ENCODE data around the gene ESYT2. TPM values are rescaled to one million over a fixed set of nuclear protein-coding genes. Genes with fewer than 3 reads are reported as not detected.

Gene ESYT2
- total RNA-seq, 1 experiment from 2014 or later = 37.5 TPM

DNA sequence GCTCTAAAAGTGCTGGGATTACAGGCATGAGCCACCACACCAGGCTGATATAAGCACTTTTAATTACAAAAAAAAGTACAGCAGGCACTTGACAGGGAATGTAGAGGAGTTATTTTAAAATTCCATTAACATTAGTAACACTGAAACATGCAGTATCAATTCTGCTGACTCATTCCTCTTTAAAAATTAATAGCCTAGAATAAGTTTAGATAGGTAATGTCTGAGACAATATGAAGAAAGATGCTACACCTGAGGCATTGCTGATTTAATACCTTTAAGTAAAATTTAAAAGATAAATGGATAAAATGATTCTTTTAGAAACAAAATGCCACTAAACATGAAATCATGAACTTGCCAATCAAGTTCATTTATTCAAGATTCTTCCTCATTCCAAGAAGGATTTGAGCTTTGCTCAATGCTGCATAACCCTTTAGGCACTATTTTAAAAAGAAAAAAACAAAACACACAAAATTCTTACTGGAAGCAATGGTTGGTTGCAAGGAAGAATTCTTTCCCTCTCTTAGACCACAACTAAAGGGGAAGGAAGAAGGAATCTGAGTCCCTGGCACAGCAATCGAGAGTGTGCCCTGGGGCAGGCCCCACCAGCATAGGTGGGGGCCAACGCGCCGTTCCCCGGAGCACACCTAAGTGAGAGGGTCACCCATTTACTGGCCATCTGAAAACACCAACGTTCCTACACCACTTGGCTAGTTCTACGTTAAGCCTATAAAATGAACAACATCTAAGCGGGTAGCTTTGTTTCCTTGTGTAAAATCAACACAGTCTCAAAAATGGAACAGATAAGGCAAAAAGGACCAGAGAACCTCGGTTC lies 26.6 kb downstream of the ESYT2 start:
- Histone ChIP-seq H3K27me3 (replicated peaks; ENCODE audit: insufficient read depth, low read depth, low read length, poor library complexity) (no peaks in the 10 kb centered on the region), H3K36me3 (ENCODE audit: insufficient read depth, low read length, poor library complexity, severe bottlenecking) (no peaks in the 10 kb centered on the region), H3K27ac (ENCODE audit: low read depth, low read length, poor library complexity, severe bottlenecking) (peak overlapping the region; percentile 60), H3K4me1 (ENCODE audit: insufficient read depth, low read length, poor library complexity, severe bottlenecking) (peaks cover 22% of the 10 kb centered on the region), H3K9me3 (ENCODE audit: low read depth, low read length, poor library complexity, severe bottlenecking) (no peaks in the 10 kb centered on the region), H3K4me3 (ENCODE audit: low read depth, low read length, poor library complexity, severe bottlenecking) (no peak overlapping the region)
- TF ChIP-seq, protein P1, sequence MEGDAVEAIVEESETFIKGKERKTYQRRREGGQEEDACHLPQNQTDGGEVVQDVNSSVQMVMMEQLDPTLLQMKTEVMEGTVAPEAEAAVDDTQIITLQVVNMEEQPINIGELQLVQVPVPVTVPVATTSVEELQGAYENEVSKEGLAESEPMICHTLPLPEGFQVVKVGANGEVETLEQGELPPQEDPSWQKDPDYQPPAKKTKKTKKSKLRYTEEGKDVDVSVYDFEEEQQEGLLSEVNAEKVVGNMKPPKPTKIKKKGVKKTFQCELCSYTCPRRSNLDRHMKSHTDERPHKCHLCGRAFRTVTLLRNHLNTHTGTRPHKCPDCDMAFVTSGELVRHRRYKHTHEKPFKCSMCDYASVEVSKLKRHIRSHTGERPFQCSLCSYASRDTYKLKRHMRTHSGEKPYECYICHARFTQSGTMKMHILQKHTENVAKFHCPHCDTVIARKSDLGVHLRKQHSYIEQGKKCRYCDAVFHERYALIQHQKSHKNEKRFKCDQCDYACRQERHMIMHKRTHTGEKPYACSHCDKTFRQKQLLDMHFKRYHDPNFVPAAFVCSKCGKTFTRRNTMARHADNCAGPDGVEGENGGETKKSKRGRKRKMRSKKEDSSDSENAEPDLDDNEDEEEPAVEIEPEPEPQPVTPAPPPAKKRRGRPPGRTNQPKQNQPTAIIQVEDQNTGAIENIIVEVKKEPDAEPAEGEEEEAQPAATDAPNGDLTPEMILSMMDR (conservative IDR thresholded peaks at IDR 0.05; ENCODE audit: low read depth, low read length) = no peak
- TF ChIP-seq EZH2 (IDR thresholded peaks at IDR 0.05; ENCODE audit: borderline replicate concordance, low read depth, low read length, poor library complexity, severe bottlenecking) = no peak
- BruUV-seq (replicated peaks) = no TSS peak
- POLR2A ChIA-PET (ENCODE audit: low non-redundant PET) = no interaction called here
- CTCF ChIA-PET = no interaction called here
- intact Hi-C loops (cut with micrococcal nuclease; ENCODE audit: unreplicated experiment) = no loop called here
- DNase-seq (ENCODE audit: low spot score) = peak; percentile 29

DNA sequence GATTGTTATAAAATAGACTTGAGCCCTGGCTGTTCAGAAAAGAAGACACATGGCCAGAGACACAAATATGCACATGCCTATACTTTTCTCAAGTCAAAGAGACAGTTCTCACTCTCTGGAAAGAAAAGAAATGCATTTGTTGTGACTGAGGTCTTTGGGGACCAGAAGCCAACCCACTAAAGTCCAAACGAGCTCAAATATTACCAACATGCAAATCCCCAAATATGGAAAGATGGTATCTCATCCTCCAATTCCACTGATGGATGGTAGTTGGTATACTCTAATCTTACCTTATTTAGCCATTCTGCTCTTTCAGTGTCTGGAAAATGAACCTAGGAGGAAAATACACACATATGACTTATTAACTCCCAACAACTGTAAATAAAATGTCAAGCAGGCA lies 30.6 kb downstream of the ESYT2 start:
- H3K4me3 ChIP-seq (ENCODE audit: low read depth, low read length, poor library complexity, severe bottlenecking) = no peak overlapping the region
- TF ChIP-seq, protein P1 (conservative IDR thresholded peaks at IDR 0.05; ENCODE audit: low read depth, low read length) = no peak
- no peak for TF ChIP-seq EZH2 (IDR thresholded peaks at IDR 0.05; ENCODE audit: borderline replicate concordance, low read depth, low read length, poor library complexity, severe bottlenecking)
- H3K4me1 ChIP-seq (ENCODE audit: insufficient read depth, low read length, poor library complexity, severe bottlenecking) = peaks cover 22% of the 10 kb centered on the region
- POLR2A ChIA-PET (ENCODE audit: low non-redundant PET) = no interaction called here
- H3K36me3 ChIP-seq (ENCODE audit: insufficient read depth, low read length, poor library complexity, severe bottlenecking) = no peaks in the 10 kb centered on the region
- CTCF ChIA-PET = no interaction called here
- no peaks in the 10 kb centered on the region for H3K27me3 ChIP-seq (replicated peaks; ENCODE audit: insufficient read depth, low read depth, low read length, poor library complexity)
- H3K27ac ChIP-seq (ENCODE audit: low read depth, low read length, poor library complexity, severe bottlenecking) = no peak overlapping the region
- no TSS peak for BruUV-seq (replicated peaks)
- DNase-seq (ENCODE audit: low spot score) = no peak
- intact Hi-C loops (cut with micrococcal nuclease; ENCODE audit: unreplicated experiment) = no loop called here
- H3K9me3 ChIP-seq (ENCODE audit: low read depth, low read length, poor library complexity, severe bottlenecking) = no peaks in the 10 kb centered on the region

DNA sequence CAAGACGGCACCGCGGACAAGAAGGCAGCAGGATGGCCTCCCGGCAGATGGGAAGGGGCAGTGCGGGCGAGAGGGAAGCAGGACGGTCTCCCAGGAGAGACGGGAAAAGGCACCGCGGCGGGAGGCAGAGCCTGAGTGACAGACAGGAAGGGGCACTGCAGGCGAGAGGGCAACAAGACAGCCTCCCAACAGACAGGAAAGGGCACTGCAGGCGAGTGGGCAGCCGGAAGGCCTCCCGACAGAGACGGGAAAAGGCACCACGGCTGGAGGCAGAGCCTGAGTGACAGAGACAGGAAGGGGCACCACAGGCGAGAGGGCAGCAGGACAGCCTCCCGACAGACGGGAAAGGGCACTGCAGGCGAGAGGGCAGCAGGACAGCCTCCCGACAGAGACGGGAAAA lies 32.6 kb downstream of the ESYT2 start:
- POLR2A ChIA-PET (ENCODE audit: low non-redundant PET) = no interaction called here
- H3K36me3 ChIP-seq (ENCODE audit: insufficient read depth, low read length, poor library complexity, severe bottlenecking) = peaks cover 7% of the 10 kb centered on the region
- TF ChIP-seq, protein P1 (conservative IDR thresholded peaks at IDR 0.05; ENCODE audit: low read depth, low read length) = no peak
- no peak for TF ChIP-seq EZH2 (IDR thresholded peaks at IDR 0.05; ENCODE audit: borderline replicate concordance, low read depth, low read length, poor library complexity, severe bottlenecking)
- CTCF ChIA-PET = no interaction called here
- DNase-seq (ENCODE audit: low spot score) = no peak
- peaks cover 9% of the 10 kb centered on the region for H3K4me1 ChIP-seq (ENCODE audit: insufficient read depth, low read length, poor library complexity, severe bottlenecking)
- no peak overlapping the region for H3K4me3 ChIP-seq (ENCODE audit: low read depth, low read length, poor library complexity, severe bottlenecking)
- intact Hi-C loops (cut with micrococcal nuclease; ENCODE audit: unreplicated experiment) = no loop called here
- H3K9me3 ChIP-seq (ENCODE audit: low read depth, low read length, poor library complexity, severe bottlenecking) = no peaks in the 10 kb centered on the region
- no peaks in the 10 kb centered on the region for H3K27me3 ChIP-seq (replicated peaks; ENCODE audit: insufficient read depth, low read depth, low read length, poor library complexity)
- no peak overlapping the region for H3K27ac ChIP-seq (ENCODE audit: low read depth, low read length, poor library complexity, severe bottlenecking)
- BruUV-seq (replicated peaks) = no TSS peak

Data from A673 (cell line).